Measurements from ENCODE around the gene B3GAT3. TPM values are rescaled to one million over a fixed set of nuclear protein-coding genes. Genes with fewer than 3 reads are reported as not detected.
A peak's percentile ranks its signal among the peaks of the same experiment; 100 is the strongest.

Gene B3GAT3
- total and polyA plus RNA-seq, 2 of the 8 experiments (the other 6 are each of a cell fraction or from before 2014, with no cell fraction given): 28.0 to 39.0 TPM

DNA sequence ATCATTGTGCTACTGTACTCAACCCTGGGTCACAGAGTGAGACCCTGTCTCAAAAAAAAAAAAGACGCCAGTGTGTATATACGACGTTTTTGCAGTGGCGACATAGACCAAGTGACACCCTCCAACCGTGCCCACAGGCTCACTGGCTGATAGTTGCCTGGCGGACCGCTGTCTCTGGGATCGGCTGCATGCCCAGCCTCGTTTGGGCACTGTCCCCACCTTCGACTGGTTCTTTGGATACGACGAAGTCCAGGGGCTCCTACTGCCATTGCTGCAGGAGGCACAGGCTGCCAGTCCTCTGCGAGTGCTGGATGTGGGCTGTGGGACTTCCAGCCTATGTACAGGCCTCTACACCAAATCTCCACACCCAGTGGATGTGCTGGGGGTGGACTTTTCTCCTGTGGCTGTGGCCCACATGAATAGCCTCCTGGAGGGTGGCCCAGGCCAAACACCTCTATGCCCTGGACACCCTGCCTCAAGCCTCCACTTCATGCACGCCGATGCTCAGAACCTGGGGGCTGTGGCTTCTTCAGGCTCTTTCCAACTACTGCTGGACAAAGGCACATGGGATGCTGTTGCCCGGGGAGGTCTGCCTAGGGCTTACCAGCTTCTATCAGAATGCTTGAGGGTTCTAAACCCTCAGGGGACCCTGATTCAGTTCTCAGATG is 44.6 kb upstream of the B3GAT3 start:
- Histone ChIP-seq H3K27ac (ENCODE audit: low read depth, low read length) (peak overlapping the region; percentile 73; the same call in 1 of the 2 replicates), H3K4me1 (replicated peaks in 1 of 4; ENCODE audit: control insufficient read depth in 3 of 4, insufficient read depth in 4 of 4, low read length in 3 of 4) (peaks cover 4 to 11% (median 8%) of the 10 kb centered on the region in 4 experiments), H4K8ac (ENCODE audit: extremely low read depth, insufficient read depth, low read length) (no peak overlapping the region; the same call in 1 of the 2 replicates), H3K79me2 (ENCODE audit: control insufficient read depth in 1 of 2, insufficient read depth in 2 of 2, low read length in 2 of 2) (peaks cover 7 to 33% of the 10 kb centered on the region in 2 experiments; a peak in 3 of 4 replicates), H3K4me2 (ENCODE audit: insufficient read depth in 1 of 2, low read depth in 2 of 2, low read length in 2 of 2) (peak overlapping the region; percentile 77 to 86), H2AK5ac (ENCODE audit: low read depth, low read length) (no peak overlapping the region), H2BK20ac (ENCODE audit: low read length) (no peak overlapping the region), H3K14ac (ENCODE audit: insufficient read length) (no peak overlapping the region), H3K9me3 (ENCODE audit: insufficient read depth in 2 of 2, low read depth in 1 of 2, low read length in 1 of 2) (no peaks in the 10 kb centered on the region), H3K23ac (ENCODE audit: insufficient read length) (no peak overlapping the region), H4K5ac (ENCODE audit: insufficient read length, low read depth, low read length) (peak overlapping the region; percentile 84), H2BK120ac (replicated peaks; ENCODE audit: low read depth, low read length) (peak overlapping the region; percentile 56), H2AFZ (ENCODE audit: low read length) (no peak overlapping the region), H3K18ac (ENCODE audit: extremely low read depth, low read length) (peak overlapping the region; percentile 63; the same call in 1 of the 2 replicates), H3K27me3 (replicated peaks in 1 of 4; ENCODE audit: control insufficient read depth in 3 of 4, extremely low read depth in 1 of 4, insufficient read depth in 3 of 4, low read length in 3 of 4) (no peaks in the 10 kb centered on the region), H3K36me3 (ENCODE audit: control insufficient read depth in 2 of 4, insufficient read depth in 4 of 4, low read length in 3 of 4) (peaks cover 11 to 35% (median 20%) of the 10 kb centered on the region in 4 experiments), H3K4ac (replicated peaks; ENCODE audit: insufficient read length, low read depth, low read length) (peak overlapping the region; percentile 74), H2BK12ac (ENCODE audit: low read depth, low read length) (no peak overlapping the region), H3K9ac (replicated peaks in 1 of 4; ENCODE audit: extremely low read depth in 1 of 4, low read depth in 3 of 4, low read length in 3 of 4) (peak overlapping the region; percentile 57 to 92 (median 90)), H3K4me3 (ENCODE audit: extremely low read depth in 1 of 4, insufficient read depth in 2 of 4, low read depth in 3 of 4, low read length in 4 of 4) (peak overlapping the region; percentile 83 to 98 (median 95)), H4K91ac (replicated peaks; ENCODE audit: insufficient read length, low read length) (peak overlapping the region; percentile 1), H3K23me2 (ENCODE audit: low read depth, low read length) (peaks cover 15% of the 10 kb centered on the region), H4K20me1 (replicated peaks in 1 of 2; ENCODE audit: control insufficient read depth in 1 of 2, insufficient read depth in 2 of 2, low read length in 2 of 2) (peaks cover 3 to 6% of the 10 kb centered on the region in 2 experiments), H3K56ac (replicated peaks; ENCODE audit: insufficient read length, low read depth, low read length) (peak overlapping the region; percentile 93), H2BK15ac (ENCODE audit: low read length) (no peak overlapping the region), H2BK5ac (ENCODE audit: low read depth, low read length) (peak overlapping the region; percentile 80), H3K79me1 (ENCODE audit: low read depth, low read length) (peaks cover 5% of the 10 kb centered on the region)
- DNase-seq (ENCODE audit: low read depth in 1 of 2, low spot score in 2 of 2) (no peak), FAIRE-seq (no peak)
- WGBS, 2 experiments (ENCODE audit: extremely low coverage in 1 of 2, insufficient coverage in 1 of 2, insufficient read length in 1 of 2, insufficient replicate concordance in 2 of 2, low coverage in 1 of 2, low lambda C conversion rate in 2 of 2, missing lambda C conversion rate in 1 of 2): 65% methylated on average over 16 of the region's 16 CpGs; no CpG with 5 or more reads in 1 of the 2 experiments
- POLR2A ChIA-PET (ENCODE audit: partially characterized antibody): interaction anchor here (0.6 to 61.4 kb wide), 28 partner anchors 6 to 223 kb away, joined by 3 to 2041 read pairs (median 20); partner anchors contain the start of genes B3GAT3, BSCL2, C11orf98 and CSKMT
- CTCF ChIA-PET (ENCODE audit: partially characterized antibody): interaction anchor here (0.7 to 2.5 kb wide), 10 partner anchors 11 to 1525 kb away, joined by 3 to 8 read pairs (median 4); no protein-coding TSS in a partner anchor
- TF ChIP-seq RAD21 (IDR thresholded peaks at IDR 0.05 in 1 of 2, conservative IDR thresholded peaks at IDR 0.05 in 1 of 2; ENCODE audit: low read depth in 2 of 2, low read length in 2 of 2): no peak
- no peak for TF ChIP-seq JUN (IDR thresholded peaks at IDR 0.05; ENCODE audit: low read depth, low read length)
- no peak for TF ChIP-seq POU5F1 (IDR thresholded peaks at IDR 0.05; ENCODE audit: low read depth, low read length)
- no peak for TF ChIP-seq MAFK (IDR thresholded peaks at IDR 0.05; ENCODE audit: low read depth, low read length)
- TF ChIP-seq SRF (IDR thresholded peaks at IDR 0.05; ENCODE audit: low read depth, low read length): no peak
- no peak for TF ChIP-seq TAF1 (IDR thresholded peaks at IDR 0.05; ENCODE audit: low read depth, low read length)
- TF ChIP-seq CEBPB (IDR thresholded peaks at IDR 0.05; ENCODE audit: low read depth, low read length): no peak
- TF ChIP-seq SP4 (IDR thresholded peaks at IDR 0.05; ENCODE audit: low read length): no peak
- TF ChIP-seq SUZ12 (IDR thresholded peaks at IDR 0.05; ENCODE audit: low read length): no peak
- TF ChIP-seq POLR2AphosphoS5 (IDR thresholded peaks at IDR 0.05; ENCODE audit: low read depth, low read length): peak; percentile 66; the same call in 1 of the 2 replicates
- TF ChIP-seq, protein P1, sequence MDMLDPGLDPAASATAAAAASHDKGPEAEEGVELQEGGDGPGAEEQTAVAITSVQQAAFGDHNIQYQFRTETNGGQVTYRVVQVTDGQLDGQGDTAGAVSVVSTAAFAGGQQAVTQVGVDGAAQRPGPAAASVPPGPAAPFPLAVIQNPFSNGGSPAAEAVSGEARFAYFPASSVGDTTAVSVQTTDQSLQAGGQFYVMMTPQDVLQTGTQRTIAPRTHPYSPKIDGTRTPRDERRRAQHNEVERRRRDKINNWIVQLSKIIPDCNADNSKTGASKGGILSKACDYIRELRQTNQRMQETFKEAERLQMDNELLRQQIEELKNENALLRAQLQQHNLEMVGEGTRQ (IDR thresholded peaks at IDR 0.05; ENCODE audit: low read length): no peak
- TF ChIP-seq CBX5 (IDR thresholded peaks at IDR 0.05; ENCODE audit: low read depth, low read length): no peak

Measured in H1 (cell line).